GM23338 (cell line): ENCODE results near the gene FRMD4A. TPM values are rescaled to one million over a fixed set of nuclear protein-coding genes. Genes with fewer than 3 reads are reported as not detected.

Experiments
- ATAC-seq: fragments of 200-7000 bp; cut with Tn5 transposase; 3 replicates; pipeline ENCODE4 v1.9.1; 2020
- DNase-seq: peaks from one replicate; pipeline ENCODE4 v3.0.0-alpha.2; 2015; ENCODE audit warnings: low spot score
- H2AFZ ChIP-seq: fragments of 200-600 bp; sonication (generic); 2 replicates; pipeline ENCODE4 v1.8.0; 2016; ENCODE audit warnings: antibody characterized with exemption, mild to moderate bottlenecking, moderate library complexity
- H3F3A ChIP-seq: fragments of 200-600 bp; sonication (generic); replicated peaks from 2 replicates; pipeline ENCODE4 v1.8.0; 2017; ENCODE audit warnings: antibody characterized with exemption, mixed run types, low read depth
- H3K27ac ChIP-seq: fragments of 200-600 bp; sonication (generic); 2 replicates; pipeline ENCODE4 v1.6.1; 2016; ENCODE audit warnings: low read depth
- H3K27me3 ChIP-seq: fragments of 200-600 bp; sonication (generic); 2 replicates; pipeline ENCODE4 v1.8.0; 2016; ENCODE audit warnings: mild to moderate bottlenecking, mixed run types, moderate library complexity; ENCODE audit not compliant: insufficient read depth
- H3K36me3 ChIP-seq: fragments of 200-600 bp; sonication (generic); 2 replicates; pipeline ENCODE4 v1.8.0; 2016; ENCODE audit warnings: mild to moderate bottlenecking; ENCODE audit not compliant: insufficient read depth
- H3K4me1 ChIP-seq: fragments of 200-600 bp; sonication (generic); 2 replicates; pipeline ENCODE4 v1.8.0; 2016; ENCODE audit warnings: mild to moderate bottlenecking, moderate library complexity; ENCODE audit not compliant: insufficient read depth
- H3K4me2 ChIP-seq: fragments of 200-600 bp; sonication (generic); 2 replicates; pipeline ENCODE4 v1.7.1; 2017; ENCODE audit warnings: mixed run types
- H3K4me3 ChIP-seq: fragments of 200-600 bp; sonication (generic); 2 replicates; pipeline ENCODE4 v1.6.1; 2016; ENCODE audit warnings: mixed run types
- H3K79me2 ChIP-seq: fragments of 200-600 bp; sonication (generic); replicated peaks from 2 replicates; pipeline ENCODE4 v1.8.0; 2017; ENCODE audit warnings: mild to moderate bottlenecking; ENCODE audit not compliant: insufficient read depth
- H3K9me2 ChIP-seq: fragments of 200-600 bp; sonication (generic); 2 replicates; pipeline ENCODE4 v1.8.0; 2017; ENCODE audit not compliant: insufficient read depth
- H4K20me1 ChIP-seq: fragments of 200-600 bp; sonication (generic); replicated peaks from 2 replicates; pipeline ENCODE4 v1.8.0; 2017; ENCODE audit warnings: mild to moderate bottlenecking; ENCODE audit not compliant: insufficient read depth
- H3K27ac Mint-ChIP-seq: 2 replicates; pipeline ENCODE4 v1.8.0; 2020; ENCODE audit warnings: inconsistent platforms, mild to moderate bottlenecking, moderate library complexity, mixed read lengths
- H3K27me3 Mint-ChIP-seq: 3 replicates; pipeline ENCODE4 v1.8.0; 2022; ENCODE audit warnings: low read depth, mild to moderate bottlenecking, moderate library complexity, mixed read lengths, inconsistent platforms; ENCODE audit not compliant: insufficient read depth, poor library complexity
- H3K36me3 Mint-ChIP-seq: 3 replicates; pipeline ENCODE4 v1.8.0; 2021; ENCODE audit warnings: low read depth, mild to moderate bottlenecking, inconsistent platforms, moderate library complexity, mixed read lengths
- H3K4me1 Mint-ChIP-seq: 3 replicates; pipeline ENCODE4 v1.8.0; 2020; ENCODE audit warnings: mild to moderate bottlenecking, inconsistent platforms, mixed read lengths
- H3K4me3 Mint-ChIP-seq: 3 replicates; pipeline ENCODE4 v1.8.0; 2021; ENCODE audit warnings: moderate library complexity, mild to moderate bottlenecking, inconsistent platforms, mixed read lengths
- H3K9me3 Mint-ChIP-seq: 3 replicates; pipeline ENCODE4 v1.8.0; 2020; ENCODE audit warnings: moderate library complexity, mild to moderate bottlenecking, inconsistent platforms, mixed read lengths
- CREB1 ChIP-seq: fragments of 250-450 bp; sonication (Bioruptor Pico); IDR thresholded peaks from 2 replicates; pipeline ENCODE4 v1.5.0; 2020; ENCODE audit warnings: low read depth, mild to moderate bottlenecking, moderate library complexity
- CTCF ChIP-seq, 2 experiments: fragments of 200-600 bp in 1 of 2; sonication (generic) in 1 of 2; conservative IDR thresholded peaks; 2 replicates each; pipeline versions ENCODE4 v1.5.1 to v1.6.1; 2016 to 2017; ENCODE audit warnings: antibody characterized with exemption in 2 of 2, low read depth in 2 of 2, mild to moderate bottlenecking in 2 of 2, moderate library complexity in 1 of 2
- ETS1 ChIP-seq: IDR thresholded peaks from 2 replicates; pipeline ENCODE4 v1.6.1; 2016; ENCODE audit warnings: antibody characterized with exemption
- EZH2 ChIP-seq: fragments of 200-600 bp; sonication (generic); IDR thresholded peaks from one replicate; pipeline ENCODE4 v1.8.0; 2017; ENCODE audit warnings: antibody characterized with exemption, mild to moderate bottlenecking, low read depth; ENCODE audit not compliant: unreplicated experiment
- EZH2phosphoT487 ChIP-seq: fragments of 200-600 bp; sonication (generic); IDR thresholded peaks from one replicate; pipeline ENCODE4 v1.8.1; 2018; ENCODE audit warnings: antibody characterized with exemption; ENCODE audit not compliant: unreplicated experiment
- JUNB ChIP-seq: IDR thresholded peaks from one replicate; pipeline ENCODE4 v1.6.1; 2016; ENCODE audit warnings: antibody characterized with exemption; ENCODE audit not compliant: unreplicated experiment
- NANOG ChIP-seq: IDR thresholded peaks from 2 replicates; pipeline ENCODE4 v1.6.1; 2016; ENCODE audit warnings: antibody characterized with exemption, borderline replicate concordance
- POLR2AphosphoS5 ChIP-seq: IDR thresholded peaks from 2 replicates; pipeline ENCODE4 v1.6.1; 2016; ENCODE audit warnings: antibody characterized with exemption, low read depth
- REST ChIP-seq: IDR thresholded peaks from one replicate; pipeline ENCODE4 v1.6.1; 2018; ENCODE audit warnings: antibody characterized with exemption; ENCODE audit not compliant: unreplicated experiment
- STAT1 ChIP-seq: IDR thresholded peaks from one replicate; pipeline ENCODE4 v1.6.1; 2016; ENCODE audit warnings: antibody characterized with exemption; ENCODE audit not compliant: unreplicated experiment
- ZNF114 ChIP-seq: fragments of 250-450 bp; sonication (Bioruptor Pico); IDR thresholded peaks from 2 replicates; pipeline ENCODE4 v1.5.0; 2020; ENCODE audit warnings: mild to moderate bottlenecking, moderate library complexity
- ZNF331 ChIP-seq: fragments of 250-450 bp; sonication (Bioruptor Pico); IDR thresholded peaks from 2 replicates; pipeline ENCODE4 v1.5.0; 2020; ENCODE audit warnings: low read depth, mild to moderate bottlenecking, moderate library complexity
- ZNF462 ChIP-seq: fragments of 250-450 bp; sonication (Bioruptor Pico); IDR thresholded peaks from 2 replicates; pipeline ENCODE4 v1.5.0; 2020; ENCODE audit warnings: mild to moderate bottlenecking, moderate library complexity
- polyA plus RNA-seq: library from polyadenylated mRNA; unstranded; fragments of >200 nt; fragmentation: Nextera tagmentation; extraction: Ambion mirVana; gene quantifications from 2 replicates; pipeline ENCODE4 v1.2.1, GENCODE V29; 2016
- total RNA-seq: library from RNA; depleted of rRNA; stranded (reverse); fragments of >200 nt; shearing (Covaris generic); gene quantifications from 2 replicates; pipeline ENCODE4 v1.2.3, GENCODE V29; 2014

FRMD4A gene
- total and polyA plus RNA-seq, 2 experiments from 2014 or later = 14.0 to 20.1 TPM

GRCh38 chr10:13813550-13813949, 517.2 kb downstream of the FRMD4A start:
- Histone ChIP-seq H3F3A (peaks cover 9% of the 10 kb centered on the region; the same call in 1 of the 2 replicates), H3K4me3 (no peak overlapping the region), H4K20me1 (no peaks in the 10 kb centered on the region), H3K9me2 (no peaks in the 10 kb centered on the region), H3K27ac (no peak overlapping the region), H3K27me3 (no peaks in the 10 kb centered on the region), H3K36me3 (no peaks in the 10 kb centered on the region; the same call in 1 of the 2 replicates), H2AFZ (no peak overlapping the region), H3K79me2 (peaks cover 5% of the 10 kb centered on the region; the same call in 1 of the 2 replicates), H3K4me2 (no peak overlapping the region), H3K4me1 (peaks cover 23% of the 10 kb centered on the region)
- ATAC-seq = no peak
- Mint-ChIP-seq H3K27me3 (peaks cover 8% of the 10 kb centered on the region), H3K27ac (no peak overlapping the region), H3K4me3 (no peak overlapping the region), H3K4me1 (peaks cover 28% of the 10 kb centered on the region), H3K9me3 (peaks cover 29% of the 10 kb centered on the region), H3K36me3 (peaks cover 23% of the 10 kb centered on the region)
- no peak for TF ChIP-seq EZH2
- TF ChIP-seq EZH2phosphoT487 = no peak
- TF ChIP-seq NANOG = no peak
- TF ChIP-seq CREB1 = no peak
- no peak for TF ChIP-seq ZNF114 (CRISPR knock-in tag)
- no peak for TF ChIP-seq REST
- TF ChIP-seq JUNB = no peak
- TF ChIP-seq ZNF462 (CRISPR knock-in tag) = no peak
- no peak for TF ChIP-seq POLR2AphosphoS5
- no peak for TF ChIP-seq STAT1
- TF ChIP-seq ZNF331 (CRISPR knock-in tag) = no peak
- no peak for TF ChIP-seq CTCF (conservative IDR thresholded peaks at IDR 0.05; ENCODE audit: low read depth in 2 of 2)
- no peak for TF ChIP-seq ETS1
- no peak for DNase-seq
